H1 (cell line): ENCODE measurements around the gene PRPS1. TPM values are rescaled to one million over a fixed set of nuclear protein-coding genes. Genes with fewer than 3 reads are reported as not detected.

Experiments used
- CTCF ChIA-PET: fragments of 300-600 bp; sonication (Branson Sonifier 250); formaldehyde crosslinking; loops from one replicate; lab custom pipeline; 2021; ENCODE audit not compliant: partially characterized antibody; lab: Charles Lee
- POLR2A ChIA-PET: fragments of 300-600 bp; sonication (Branson Sonifier 250); formaldehyde crosslinking; loops from one replicate; lab custom pipeline; 2021; ENCODE audit warnings: inconsistent platforms; ENCODE audit not compliant: partially characterized antibody; lab: Charles Lee
- DNase-seq, 2 experiments: peaks; one replicate each; pipeline versions ENCODE4 v3.0.0 to v3.0.0-alpha.2; 2010 to 2022; ENCODE audit warnings: low spot score in 2 of 2, low read depth in 1 of 2, mixed read lengths in 1 of 2
- FAIRE-seq: peaks from 2 replicates; lab custom pipeline; 2011; peaks lifted over from hg19 to GRCh38; lab: Jason Lieb, UNC
- H2AFZ ChIP-seq: 2 replicates; pipeline ENCODE4 v1.8.1; 2012; ENCODE audit warnings: low read length, inconsistent platforms
- H2AK5ac ChIP-seq: 2 replicates; pipeline ENCODE4 v1.6.1; 2013; ENCODE audit warnings: low read depth, low read length
- H2BK120ac ChIP-seq: replicated peaks from 2 replicates; pipeline ENCODE3; 2013; ENCODE audit warnings: low read depth, low read length, inconsistent platforms
- H2BK12ac ChIP-seq: 2 replicates; pipeline ENCODE4 v1.6.1; 2013; ENCODE audit warnings: low read depth, low read length
- H2BK15ac ChIP-seq: 2 replicates; pipeline ENCODE4 v1.6.1; 2013; ENCODE audit warnings: low read length
- H2BK20ac ChIP-seq: 2 replicates; pipeline ENCODE4 v1.6.1; 2013; ENCODE audit warnings: low read length
- H2BK5ac ChIP-seq: 2 replicates; pipeline ENCODE4 v1.6.1; 2013; ENCODE audit warnings: low read depth, low read length
- H3K14ac ChIP-seq: 2 replicates; pipeline ENCODE4 v1.6.1; 2013; ENCODE audit warnings: inconsistent platforms; ENCODE audit not compliant: insufficient read length
- H3K18ac ChIP-seq: 2 replicates; pipeline ENCODE4 v1.6.1; 2013; ENCODE audit warnings: low read length; ENCODE audit errors: extremely low read depth
- H3K23ac ChIP-seq: 2 replicates; pipeline ENCODE4 v1.6.1; 2013; ENCODE audit warnings: inconsistent platforms; ENCODE audit not compliant: insufficient read length
- H3K23me2 ChIP-seq: 2 replicates; pipeline ENCODE4 v1.6.1; 2013; ENCODE audit warnings: low read depth, low read length
- H3K27ac ChIP-seq: 2 replicates; pipeline ENCODE4 v1.6.1; 2011; ENCODE audit warnings: low read depth, low read length, inconsistent platforms
- H3K27me3 ChIP-seq, 4 experiments: replicated peaks in 1 of 4; 1 replicate in 1 of 4; 2 replicates in 3 of 4; pipeline versions ENCODE4 v1.6.1 to v1.8.1; 2011 to 2013; ENCODE audit warnings: low read length in 3 of 4, mild to moderate bottlenecking in 3 of 4, inconsistent platforms in 2 of 4, mixed read lengths in 2 of 4, moderate library complexity in 1 of 4; ENCODE audit not compliant: control insufficient read depth in 3 of 4, insufficient read depth in 3 of 4; ENCODE audit errors: extremely low read depth in 1 of 4
- H3K36me3 ChIP-seq, 4 experiments: 2 replicates each; pipeline versions ENCODE4 v1.6.1 to v1.8.1; 2011 to 2013; ENCODE audit warnings: mild to moderate bottlenecking in 4 of 4, low read length in 3 of 4, moderate library complexity in 2 of 4, control low read depth in 1 of 4, inconsistent platforms in 1 of 4; ENCODE audit not compliant: insufficient read depth in 4 of 4, control insufficient read depth in 2 of 4
- H3K4ac ChIP-seq: replicated peaks from 2 replicates; pipeline ENCODE3; 2013; ENCODE audit warnings: low read length, low read depth, mixed read lengths, inconsistent platforms; ENCODE audit not compliant: insufficient read length
- H3K4me1 ChIP-seq, 4 experiments: replicated peaks in 1 of 4; 1 replicate in 1 of 4; 2 replicates in 3 of 4; pipeline versions ENCODE4 v1.6.1 to v1.8.1; 2011 to 2013; ENCODE audit warnings: low read length in 3 of 4, inconsistent platforms in 2 of 4, mixed read lengths in 1 of 4; ENCODE audit not compliant: insufficient read depth in 4 of 4, control insufficient read depth in 3 of 4
- H3K4me2 ChIP-seq, 2 experiments: 2 replicates each; pipeline versions ENCODE4 v1.6.1 to v1.8.1; 2011 to 2013; ENCODE audit warnings: low read depth in 2 of 2, low read length in 2 of 2, control low read depth in 1 of 2, inconsistent platforms in 1 of 2, mild to moderate bottlenecking in 1 of 2; ENCODE audit not compliant: insufficient read depth in 1 of 2
- H3K4me3 ChIP-seq, 4 experiments: fragments of 200-600, 300-600 bp in 1 of 4; sonication (generic), shearing (Covaris generic), sonication (Bioruptor Twin) in 1 of 4; 2 replicates each; pipeline versions ENCODE4 v1.5.1 to v1.8.1; 2011 to 2016; ENCODE audit warnings: low read length in 4 of 4, low read depth in 3 of 4, control low read depth in 2 of 4, inconsistent platforms in 2 of 4, mild to moderate bottlenecking in 2 of 4, mixed read lengths in 1 of 4, moderate library complexity in 1 of 4; ENCODE audit not compliant: insufficient read depth in 2 of 4; ENCODE audit errors: extremely low read depth in 1 of 4
- H3K56ac ChIP-seq: replicated peaks from 2 replicates; pipeline ENCODE3; 2013; ENCODE audit warnings: low read depth, mild to moderate bottlenecking, mixed read lengths, low read length, inconsistent platforms; ENCODE audit not compliant: insufficient read length
- H3K79me1 ChIP-seq: 2 replicates; pipeline ENCODE4 v1.6.1; 2013; ENCODE audit warnings: low read depth, low read length, control low read depth
- H3K79me2 ChIP-seq, 2 experiments: 2 replicates each; pipeline versions ENCODE4 v1.6.1 to v1.8.1; 2012 to 2013; ENCODE audit warnings: low read length in 2 of 2, mild to moderate bottlenecking in 2 of 2, inconsistent platforms in 1 of 2; ENCODE audit not compliant: insufficient read depth in 2 of 2, control insufficient read depth in 1 of 2
- H3K9ac ChIP-seq, 4 experiments: replicated peaks in 1 of 4; 1 replicate in 1 of 4; 2 replicates in 3 of 4; pipeline versions ENCODE4 v1.6.1 to v1.8.1; 2011 to 2013; ENCODE audit warnings: low read depth in 3 of 4, low read length in 3 of 4, control low read depth in 2 of 4, mild to moderate bottlenecking in 2 of 4, moderate library complexity in 2 of 4, inconsistent platforms in 1 of 4; ENCODE audit errors: extremely low read depth in 1 of 4
- H3K9me3 ChIP-seq, 2 experiments: 2 replicates each; pipeline versions ENCODE4 v1.6.1 to v1.8.1; 2012 to 2013; ENCODE audit warnings: mild to moderate bottlenecking in 2 of 2, moderate library complexity in 2 of 2, control low read depth in 1 of 2, inconsistent platforms in 1 of 2, low read depth in 1 of 2, low read length in 1 of 2, mixed read lengths in 1 of 2; ENCODE audit not compliant: insufficient read depth in 2 of 2
- H4K20me1 ChIP-seq, 2 experiments: replicated peaks in 1 of 2; 2 replicates each; pipeline versions ENCODE3 to v1.8.1; 2011 to 2013; ENCODE audit warnings: inconsistent platforms in 2 of 2, low read length in 2 of 2, mild to moderate bottlenecking in 1 of 2; ENCODE audit not compliant: insufficient read depth in 2 of 2, control insufficient read depth in 1 of 2
- H4K5ac ChIP-seq: 2 replicates; pipeline ENCODE4 v1.6.1; 2013; ENCODE audit warnings: low read length, low read depth, mixed read lengths, inconsistent platforms; ENCODE audit not compliant: insufficient read length
- H4K8ac ChIP-seq: 2 replicates; pipeline ENCODE4 v1.8.0; 2013; ENCODE audit warnings: mild to moderate bottlenecking, moderate library complexity, low read length, inconsistent platforms; ENCODE audit not compliant: insufficient read depth; ENCODE audit errors: extremely low read depth
- H4K91ac ChIP-seq: replicated peaks from 2 replicates; pipeline ENCODE3; 2013; ENCODE audit warnings: low read length, mixed read lengths, inconsistent platforms; ENCODE audit not compliant: insufficient read length
- BCL11A ChIP-seq, 2 experiments: IDR thresholded peaks; one replicate each; pipeline ENCODE4 v1.6.1; 2011; ENCODE audit warnings: low read depth in 2 of 2, low read length in 2 of 2, mild to moderate bottlenecking in 2 of 2
- BRCA1 ChIP-seq: IDR thresholded peaks from 2 replicates; pipeline ENCODE4 v1.6.1; 2012; ENCODE audit warnings: low read depth, low read length, improper control_type of control experiment
- CTBP2 ChIP-seq: IDR thresholded peaks from 2 replicates; pipeline ENCODE4 v1.7.0; 2011; ENCODE audit warnings: borderline replicate concordance, mild to moderate bottlenecking, moderate library complexity, mixed read lengths, low read length; ENCODE audit not compliant: insufficient read depth, insufficient read length
- EZH2 ChIP-seq: fragments of 200-600 bp; sonication (generic); IDR thresholded peaks from 2 replicates; pipeline ENCODE4 v1.7.1; 2012; ENCODE audit warnings: low read depth, mild to moderate bottlenecking, moderate library complexity, low read length, inconsistent platforms; ENCODE audit not compliant: severe bottlenecking
- GTF2F1 ChIP-seq: IDR thresholded peaks from 2 replicates; pipeline ENCODE4 v1.6.1; 2012; ENCODE audit warnings: low read depth, low read length, improper control_type of control experiment, borderline replicate concordance
- MAFK ChIP-seq: IDR thresholded peaks from 2 replicates; pipeline ENCODE4 v1.6.1; 2012; ENCODE audit warnings: low read depth, mild to moderate bottlenecking, improper control_type of control experiment, low read length
- NANOG ChIP-seq: IDR thresholded peaks from 2 replicates; pipeline ENCODE4 v1.6.1; 2011; ENCODE audit warnings: low read length, low read depth, mild to moderate bottlenecking, inconsistent platforms; ENCODE audit not compliant: insufficient read depth, poor library complexity, severe bottlenecking
- POLR2A ChIP-seq, 2 experiments: IDR thresholded peaks; 1 replicate in 1 of 2; 2 replicates in 1 of 2; pipeline ENCODE4 v1.6.1; 2011; ENCODE audit warnings: low read depth in 2 of 2, low read length in 2 of 2, mild to moderate bottlenecking in 2 of 2; ENCODE audit errors: control extremely low read depth in 1 of 2
- RFX5 ChIP-seq: IDR thresholded peaks from 2 replicates; pipeline ENCODE4 v1.6.1; 2011; ENCODE audit warnings: low read depth, low read length, improper control_type of control experiment, borderline replicate concordance
- RNF2 ChIP-seq: fragments of 200-900, 300-1000 bp; sonication (generic); IDR thresholded peaks from 2 replicates; pipeline ENCODE4 v1.7.1; 2016; ENCODE audit warnings: borderline replicate concordance, low read depth, mild to moderate bottlenecking, antibody characterized with exemption, low read length; ENCODE audit not compliant: poor library complexity, severe bottlenecking; ENCODE audit errors: missing control alignments
- RXRA ChIP-seq: IDR thresholded peaks from 2 replicates; pipeline ENCODE4 v1.6.1; 2011; ENCODE audit warnings: low read depth, mild to moderate bottlenecking, low read length, moderate library complexity; ENCODE audit not compliant: insufficient read depth
- SIX5 ChIP-seq: IDR thresholded peaks from 2 replicates; pipeline ENCODE4 v1.6.1; 2011; ENCODE audit warnings: mild to moderate bottlenecking, low read depth, low read length
- SP4 ChIP-seq: IDR thresholded peaks from 2 replicates; pipeline ENCODE4 v1.6.1; 2012; ENCODE audit warnings: low read length, inconsistent platforms
- TCF12 ChIP-seq: IDR thresholded peaks from 2 replicates; pipeline ENCODE4 v1.6.1; 2011; ENCODE audit warnings: low read depth, mild to moderate bottlenecking, low read length
- ZNF274 ChIP-seq: IDR thresholded peaks from 2 replicates; pipeline ENCODE4 v1.7.0; 2012; ENCODE audit warnings: low read length, borderline replicate concordance; ENCODE audit errors: extremely low read depth
- WGBS, 2 experiments: shearing (Covaris generic) in 1 of 2; methylation state at CpG; one replicate each; pipeline versions ENCODE4 v1.1.6 to v1.1.7; 2013 to 2015; ENCODE audit warnings: low lambda C conversion rate in 2 of 2, mixed read lengths in 2 of 2, inconsistent platforms in 1 of 2, low coverage in 1 of 2, missing lambda C conversion rate in 1 of 2; ENCODE audit not compliant: insufficient replicate concordance in 2 of 2, insufficient coverage in 1 of 2, insufficient read length in 1 of 2; ENCODE audit errors: extremely low coverage in 1 of 2, missing lambda C conversion rate in 1 of 2; 5-methylcytosine and 5-hydroxymethylcytosine counted together
- polyA plus RNA-seq, 7 experiments: library from polyadenylated mRNA; depleted of rRNA in 3 of 7; stranded (reverse) in 5 of 7; unstranded in 2 of 7; fragments of >200 nt in 5 of 7; fragments of 200-250 nt in 2 of 7; gene quantifications; 1 replicate in 5 of 7; 2 replicates in 1 of 7; 4 replicates in 1 of 7; pipeline versions ENCODE4 v1.2.1 to v1.2.3, GENCODE V29; 2011 to 2013; ENCODE audit warnings: missing spikeins in 2 of 7, mixed read lengths in 2 of 7
- total RNA-seq: library from RNA; stranded (reverse); fragmentation: NEBNext Ultra II Directional; extraction: Animal tissue kit (Norgen Biotek cat#: 25700); gene quantifications from 2 replicates; pipeline ENCODE4 v1.2.1, GENCODE V29; 2021

Gene PRPS1
- total and polyA plus RNA-seq, 2 of the 8 experiments (the other 6 are each of a cell fraction or from before 2014, with no cell fraction given): 90.1 to 110 TPM

DNA sequence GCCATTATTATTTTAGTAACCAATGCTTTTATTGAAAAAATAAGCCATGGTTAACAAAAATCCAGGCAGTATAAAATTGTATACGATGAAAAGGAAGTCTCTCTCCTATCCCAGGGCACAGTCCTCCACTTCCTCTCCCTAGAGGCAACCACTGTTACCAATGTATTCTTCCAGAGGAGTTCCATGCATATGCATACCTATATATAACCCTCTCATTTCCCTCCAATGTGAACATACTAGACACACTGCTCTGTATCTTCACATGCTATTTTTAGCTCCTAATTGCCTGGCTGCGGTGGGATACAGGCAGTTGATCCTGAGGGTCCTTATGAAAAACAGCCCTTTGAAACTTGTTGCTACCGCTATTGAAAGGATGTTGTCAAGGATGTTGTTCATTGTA lies 33.8 kb downstream of the PRPS1 start:
- Histone ChIP-seq H3K79me1 (no peaks in the 10 kb centered on the region), H3K27me3 (no peaks in the 10 kb centered on the region), H3K4me3 (no peak overlapping the region), H3K18ac (no peak overlapping the region), H3K36me3 (no peaks in the 10 kb centered on the region), H3K79me2 (no peaks in the 10 kb centered on the region), H4K5ac (no peak overlapping the region), H3K27ac (no peak overlapping the region), H3K14ac (no peak overlapping the region), H3K4ac (no peak overlapping the region), H2BK5ac (no peak overlapping the region), H4K20me1 (no peaks in the 10 kb centered on the region), H3K23me2 (no peaks in the 10 kb centered on the region), H2BK12ac (no peak overlapping the region), H2BK120ac (no peak overlapping the region), H3K9me3 (no peaks in the 10 kb centered on the region), H3K4me2 (no peak overlapping the region), H3K23ac (no peak overlapping the region), H4K91ac (no peak overlapping the region), H3K56ac (no peak overlapping the region), H3K4me1 (no peaks in the 10 kb centered on the region), H2BK20ac (no peak overlapping the region), H2AK5ac (no peak overlapping the region), H2BK15ac (no peak overlapping the region), H3K9ac (no peak overlapping the region), H4K8ac (no peak overlapping the region), H2AFZ (no peak overlapping the region)
- no peak for FAIRE-seq
- DNase-seq: no peak
- POLR2A ChIA-PET: no interaction called here
- TF ChIP-seq RXRA (no peak), NANOG (no peak), BRCA1 (no peak), POLR2A (IDR thresholded peaks at IDR 0.05; ENCODE audit: control extremely low read depth in 1 of 2, low read depth in 2 of 2, low read length in 2 of 2) (no peak), GTF2F1 (no peak), CTBP2 (no peak), SP4 (no peak), BCL11A (IDR thresholded peaks at IDR 0.05; ENCODE audit: low read depth in 2 of 2, low read length in 2 of 2) (no peak), RFX5 (no peak), MAFK (no peak), SIX5 (no peak), TCF12 (no peak), ZNF274 (no peak), RNF2 (no peak), EZH2 (no peak)
- 80% methylated on average over 2 of the region's 3 CpGs; no CpG with 5 or more reads in 1 of the 2 experiments for WGBS, 2 experiments
- CTCF ChIA-PET: interaction anchor here (0.7 to 29.5 kb wide), 7 partner anchors 9 to 232 kb away, joined by 4 to 325 read pairs (median 18); partner anchors contain the start of genes NCBP2L and TSC22D3
